ENCODE data around the gene NREP. TPM values are rescaled to one million over a fixed set of nuclear protein-coding genes. Genes with fewer than 3 reads are reported as not detected.

Gene NREP
- total RNA-seq, 1 experiment from 2014 or later = 2.3 TPM

DNA sequence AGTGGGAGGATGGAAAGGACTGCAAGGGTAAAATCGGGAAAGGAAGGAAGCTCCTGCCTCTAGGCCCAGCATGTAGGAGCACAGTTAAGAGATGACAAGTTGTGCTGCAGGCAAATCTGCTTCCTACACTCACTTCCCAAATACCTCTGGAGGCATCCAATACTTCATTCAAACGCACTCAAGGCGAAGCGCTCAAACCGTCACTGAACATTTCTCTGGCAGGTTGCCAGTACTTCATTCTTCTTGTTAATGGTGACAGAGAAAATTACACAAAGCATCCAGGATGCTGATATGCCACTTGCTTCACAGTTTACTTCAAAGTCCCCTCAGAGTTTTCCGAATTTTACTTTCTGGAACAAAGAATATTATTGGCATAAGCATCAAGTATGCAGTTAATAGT lies 59.8 kb downstream of the NREP start:
- Mint-ChIP-seq H3K9me3 (ENCODE audit: unreplicated experiment) (no peaks in the 10 kb centered on the region), H3K27ac (ENCODE audit: unreplicated experiment) (no peak overlapping the region), H3K36me3 (ENCODE audit: insufficient read depth, unreplicated experiment) (no peaks in the 10 kb centered on the region), H3K4me3 (ENCODE audit: unreplicated experiment) (no peak overlapping the region), H3K27me3 (ENCODE audit: insufficient read depth, unreplicated experiment) (peaks cover 9% of the 10 kb centered on the region), H3K4me1 (ENCODE audit: low read depth, unreplicated experiment) (no peaks in the 10 kb centered on the region)
- TF ChIP-seq, protein P1, sequence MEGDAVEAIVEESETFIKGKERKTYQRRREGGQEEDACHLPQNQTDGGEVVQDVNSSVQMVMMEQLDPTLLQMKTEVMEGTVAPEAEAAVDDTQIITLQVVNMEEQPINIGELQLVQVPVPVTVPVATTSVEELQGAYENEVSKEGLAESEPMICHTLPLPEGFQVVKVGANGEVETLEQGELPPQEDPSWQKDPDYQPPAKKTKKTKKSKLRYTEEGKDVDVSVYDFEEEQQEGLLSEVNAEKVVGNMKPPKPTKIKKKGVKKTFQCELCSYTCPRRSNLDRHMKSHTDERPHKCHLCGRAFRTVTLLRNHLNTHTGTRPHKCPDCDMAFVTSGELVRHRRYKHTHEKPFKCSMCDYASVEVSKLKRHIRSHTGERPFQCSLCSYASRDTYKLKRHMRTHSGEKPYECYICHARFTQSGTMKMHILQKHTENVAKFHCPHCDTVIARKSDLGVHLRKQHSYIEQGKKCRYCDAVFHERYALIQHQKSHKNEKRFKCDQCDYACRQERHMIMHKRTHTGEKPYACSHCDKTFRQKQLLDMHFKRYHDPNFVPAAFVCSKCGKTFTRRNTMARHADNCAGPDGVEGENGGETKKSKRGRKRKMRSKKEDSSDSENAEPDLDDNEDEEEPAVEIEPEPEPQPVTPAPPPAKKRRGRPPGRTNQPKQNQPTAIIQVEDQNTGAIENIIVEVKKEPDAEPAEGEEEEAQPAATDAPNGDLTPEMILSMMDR (IDR thresholded peaks at IDR 0.05; ENCODE audit: insufficient read depth in 1 of 2, low read depth in 1 of 2, low read length in 1 of 2, severe bottlenecking in 1 of 2, unreplicated experiment in 1 of 2) = no peak
- intact Hi-C loops (cut with micrococcal nuclease; ENCODE audit: unreplicated experiment) = no loop called here
- no peak overlapping the region for H3K4me3 ChIP-seq (ENCODE audit: low read depth, low read length)
- ChIA-PET POLR2A (no interaction called here), CTCF (no interaction called here)
- no peaks in the 10 kb centered on the region for H3K27me3 ChIP-seq (replicated peaks; ENCODE audit: control insufficient read depth, insufficient read depth, low read length)
- no peaks in the 10 kb centered on the region for H3K4me1 ChIP-seq
- no TSS peak for BruUV-seq (replicated peaks)
- H3K36me3 ChIP-seq (ENCODE audit: control insufficient read depth, insufficient read depth, low read length) = no peaks in the 10 kb centered on the region
- no peak for DNase-seq
- no peaks in the 10 kb centered on the region for H3K9me3 ChIP-seq

DNA sequence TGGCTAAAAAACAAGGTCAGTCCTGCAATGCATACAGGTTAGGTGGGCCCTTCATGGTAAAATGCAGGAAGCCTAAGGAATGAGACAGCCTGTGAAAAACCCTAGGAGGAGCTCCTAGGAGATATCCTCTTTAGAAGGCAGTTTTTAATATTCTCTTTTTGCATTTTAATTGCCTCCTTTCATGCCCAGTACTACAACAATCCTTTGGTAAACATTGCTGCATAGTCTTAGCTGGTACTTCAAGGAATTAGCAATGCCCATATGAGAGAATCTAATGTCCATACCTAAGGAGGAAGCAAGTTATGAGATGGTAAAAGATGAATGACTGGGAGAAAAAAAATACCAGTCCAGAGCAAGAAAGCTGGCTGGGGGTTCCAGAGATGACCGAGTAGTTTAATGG lies 61.0 kb downstream of the NREP start:
- Histone ChIP-seq H3K4me3 (ENCODE audit: low read depth, low read length) (no peak overlapping the region), H3K4me1 (no peaks in the 10 kb centered on the region), H3K36me3 (ENCODE audit: control insufficient read depth, insufficient read depth, low read length) (no peaks in the 10 kb centered on the region), H3K27me3 (replicated peaks; ENCODE audit: control insufficient read depth, insufficient read depth, low read length) (no peaks in the 10 kb centered on the region), H3K9me3 (no peaks in the 10 kb centered on the region)
- CTCF ChIA-PET = no interaction called here
- no peak overlapping the region for H3K4me3 Mint-ChIP-seq (ENCODE audit: unreplicated experiment)
- no TSS peak for BruUV-seq (replicated peaks)
- intact Hi-C loops (cut with micrococcal nuclease; ENCODE audit: unreplicated experiment) = no loop called here
- no peaks in the 10 kb centered on the region for H3K9me3 Mint-ChIP-seq (ENCODE audit: unreplicated experiment)
- peaks cover 9% of the 10 kb centered on the region for H3K27me3 Mint-ChIP-seq (ENCODE audit: insufficient read depth, unreplicated experiment)
- no peak overlapping the region for H3K27ac Mint-ChIP-seq (ENCODE audit: unreplicated experiment)
- no peaks in the 10 kb centered on the region for H3K36me3 Mint-ChIP-seq (ENCODE audit: insufficient read depth, unreplicated experiment)
- TF ChIP-seq, protein P1 (IDR thresholded peaks at IDR 0.05; ENCODE audit: insufficient read depth in 1 of 2, low read depth in 1 of 2, low read length in 1 of 2, severe bottlenecking in 1 of 2, unreplicated experiment in 1 of 2) = no peak
- POLR2A ChIA-PET = no interaction called here
- H3K4me1 Mint-ChIP-seq (ENCODE audit: low read depth, unreplicated experiment) = no peaks in the 10 kb centered on the region
- DNase-seq = no peak

DNA sequence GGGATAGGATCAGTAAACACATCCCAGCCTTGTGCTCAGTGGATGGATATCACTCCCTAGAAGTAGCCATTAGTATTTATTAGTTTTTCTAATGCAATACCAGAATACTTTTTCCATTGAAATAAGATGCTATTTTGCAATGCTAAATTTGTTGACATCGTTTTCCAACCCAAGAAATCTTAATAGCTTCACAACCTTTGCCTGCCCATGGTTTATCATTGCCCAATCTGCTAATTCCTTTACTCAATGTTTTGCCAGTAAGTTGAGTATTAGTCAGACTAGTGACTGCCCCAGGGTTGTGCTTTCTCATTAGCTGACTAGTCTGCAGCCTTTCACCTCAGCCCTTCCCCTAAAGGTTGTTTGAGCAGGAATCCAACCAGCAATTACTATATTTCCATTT lies 62.9 kb downstream of the NREP start:
- no peaks in the 10 kb centered on the region for H3K36me3 ChIP-seq (ENCODE audit: control insufficient read depth, insufficient read depth, low read length)

More for the DNA sequence above, 62.9 kb downstream of the NREP start:
- no TSS peak for BruUV-seq (replicated peaks)
- Mint-ChIP-seq H3K4me1 (ENCODE audit: low read depth, unreplicated experiment) (no peaks in the 10 kb centered on the region), H3K4me3 (ENCODE audit: unreplicated experiment) (no peak overlapping the region), H3K27me3 (ENCODE audit: insufficient read depth, unreplicated experiment) (peaks cover 3% of the 10 kb centered on the region), H3K27ac (ENCODE audit: unreplicated experiment) (no peak overlapping the region), H3K36me3 (ENCODE audit: insufficient read depth, unreplicated experiment) (no peaks in the 10 kb centered on the region), H3K9me3 (ENCODE audit: unreplicated experiment) (no peaks in the 10 kb centered on the region)
- intact Hi-C loops (cut with micrococcal nuclease; ENCODE audit: unreplicated experiment) = no loop called here
- TF ChIP-seq, protein P1 (IDR thresholded peaks at IDR 0.05; ENCODE audit: insufficient read depth in 1 of 2, low read depth in 1 of 2, low read length in 1 of 2, severe bottlenecking in 1 of 2, unreplicated experiment in 1 of 2) = no peak
- DNase-seq = no peak
- Histone ChIP-seq H3K27me3 (replicated peaks; ENCODE audit: control insufficient read depth, insufficient read depth, low read length) (no peaks in the 10 kb centered on the region), H3K9me3 (no peaks in the 10 kb centered on the region), H3K4me3 (ENCODE audit: low read depth, low read length) (no peak overlapping the region), H3K4me1 (no peaks in the 10 kb centered on the region)
- ChIA-PET CTCF (no interaction called here), POLR2A (no interaction called here)

All from Caco-2 (cell line).